ENCODE data around the gene SLIT3.

DNA sequence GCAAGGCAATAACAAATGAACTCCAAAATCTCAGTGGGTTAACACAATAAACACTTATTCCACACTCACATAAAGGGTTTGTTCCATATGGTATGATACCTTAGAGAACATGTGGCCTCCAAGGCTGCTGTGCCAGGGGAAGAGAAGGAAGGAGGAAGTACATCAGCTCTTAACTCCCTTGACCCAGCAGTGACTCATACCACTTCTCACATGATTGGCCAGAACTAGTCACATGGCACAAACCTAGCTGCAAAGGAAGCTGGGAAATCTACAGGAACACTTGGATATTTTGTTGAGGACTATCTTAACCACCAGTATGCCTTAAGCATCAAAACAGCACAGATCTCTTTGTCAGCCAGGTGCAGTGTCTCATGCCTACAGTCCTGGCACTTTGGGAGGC is 99.3 kb downstream of the SLIT3 start:
- TF ChIP-seq CTCF (IDR thresholded peaks at IDR 0.05) (no peak), POLR2A (IDR thresholded peaks at IDR 0.05) (no peak)
